CD14-positive monocyte (primary cell): ENCODE results near the gene TAS2R19. TPM values are rescaled to one million over a fixed set of nuclear protein-coding genes. Genes with fewer than 3 reads are reported as not detected.

Experiments
- DNase-seq, 3 donors: peaks; one replicate each; pipeline ENCODE4 v3.0.0-alpha.2; 2011 to 2022
- H2AFZ ChIP-seq: 2 replicates; pipeline ENCODE4 v1.6.0; 2012; ENCODE audit warnings: mild to moderate bottlenecking, low read depth, low read length, inconsistent platforms; ENCODE audit not compliant: insufficient read depth, poor library complexity, severe bottlenecking
- H3K27ac ChIP-seq, 2 donors: 1 replicate in 1 of 2; 2 replicates in 1 of 2; pipeline ENCODE4 v1.5.1; 2012 to 2013; ENCODE audit warnings: low read length in 2 of 2, control low read depth in 1 of 2, inconsistent platforms in 1 of 2, low read depth in 1 of 2, mild to moderate bottlenecking in 1 of 2
- H3K27me3 ChIP-seq, 2 donors: one replicate each; pipeline versions ENCODE4 v1.6.0 to v1.6.1; 2011 to 2013; ENCODE audit warnings: low read length in 2 of 2; ENCODE audit not compliant: control insufficient read depth in 2 of 2, insufficient read depth in 2 of 2
- H3K36me3 ChIP-seq, 2 donors: replicated peaks in 1 of 2; 1 replicate in 1 of 2; 2 replicates in 1 of 2; pipeline versions ENCODE4 v1.5.1 to v1.6.1; 2012 to 2013; ENCODE audit warnings: low read length in 2 of 2, control low read depth in 1 of 2, inconsistent platforms in 1 of 2, mild to moderate bottlenecking in 1 of 2; ENCODE audit not compliant: insufficient read depth in 2 of 2, control insufficient read depth in 1 of 2
- H3K4me1 ChIP-seq, 2 donors: 1 replicate in 1 of 2; 2 replicates in 1 of 2; pipeline versions ENCODE4 v1.5.1 to v1.6.1; 2012 to 2013; ENCODE audit warnings: low read length in 2 of 2, control low read depth in 1 of 2, inconsistent platforms in 1 of 2, mild to moderate bottlenecking in 1 of 2, moderate library complexity in 1 of 2; ENCODE audit not compliant: insufficient read depth in 2 of 2, control insufficient read depth in 1 of 2
- H3K4me2 ChIP-seq: replicated peaks from 2 replicates; pipeline ENCODE3; 2012; ENCODE audit warnings: low read length, moderate library complexity, mild to moderate bottlenecking; ENCODE audit not compliant: poor library complexity, severe bottlenecking; ENCODE audit errors: extremely low read depth
- H3K4me3 ChIP-seq, 3 experiments: fragments of 200-600 bp in 1 of 3; sonication (generic) in 1 of 3; replicated peaks in 1 of 3; 1 replicate in 2 of 3; 2 replicates in 1 of 3; pipeline ENCODE4 v1.5.1; 2011 to 2013; ENCODE audit warnings: low read length in 3 of 3, mild to moderate bottlenecking in 3 of 3, control low read depth in 2 of 3, low read depth in 2 of 3, inconsistent platforms in 1 of 3, moderate library complexity in 1 of 3
- H3K79me2 ChIP-seq: 2 replicates; pipeline ENCODE4 v1.6.0; 2012; ENCODE audit warnings: mild to moderate bottlenecking, control low read depth, inconsistent platforms, low read length, moderate library complexity; ENCODE audit not compliant: insufficient read depth
- H3K9ac ChIP-seq: 2 replicates; pipeline ENCODE4 v1.6.0; 2017; ENCODE audit warnings: low read length, mild to moderate bottlenecking; ENCODE audit not compliant: insufficient read depth, poor library complexity, severe bottlenecking
- H3K9me3 ChIP-seq, 2 donors: replicated peaks in 1 of 2; 1 replicate in 1 of 2; 2 replicates in 1 of 2; pipeline versions ENCODE4 v1.5.1 to v1.6.1; 2012 to 2013; ENCODE audit warnings: low read length in 2 of 2, control low read depth in 1 of 2; ENCODE audit not compliant: control insufficient read depth in 1 of 2, insufficient read depth in 1 of 2
- H4K20me1 ChIP-seq: 2 replicates; pipeline ENCODE4 v1.6.0; 2012; ENCODE audit warnings: mild to moderate bottlenecking, low read length, control low read depth, moderate library complexity; ENCODE audit not compliant: insufficient read depth
- H3K27ac Mint-ChIP-seq, 7 donors: one replicate each; pipeline ENCODE4 v1.8.0; 2020; ENCODE audit warnings: mild to moderate bottlenecking in 7 of 7, mixed read lengths in 7 of 7, moderate library complexity in 6 of 7, inconsistent platforms in 2 of 7
- H3K27me3 Mint-ChIP-seq, 3 donors: one replicate each; pipeline ENCODE4 v1.8.0; 2021 to 2022; ENCODE audit warnings: low read depth in 3 of 3, mild to moderate bottlenecking in 3 of 3, mixed read lengths in 3 of 3, moderate library complexity in 3 of 3, inconsistent platforms in 1 of 3
- H3K36me3 Mint-ChIP-seq, 2 donors: one replicate each; pipeline ENCODE4 v1.8.0; 2020; ENCODE audit warnings: mixed read lengths in 2 of 2, inconsistent platforms in 1 of 2, mild to moderate bottlenecking in 1 of 2
- H3K4me1 Mint-ChIP-seq: one replicate; pipeline ENCODE4 v1.8.0; 2020; ENCODE audit warnings: mild to moderate bottlenecking, mixed read lengths
- H3K4me3 Mint-ChIP-seq, 2 donors: one replicate each; pipeline ENCODE4 v1.8.0; 2020; ENCODE audit warnings: mild to moderate bottlenecking in 2 of 2, mixed read lengths in 2 of 2, moderate library complexity in 1 of 2
- H3K9me3 Mint-ChIP-seq, 7 donors: one replicate each; pipeline ENCODE4 v1.8.0; 2020 to 2022; ENCODE audit warnings: mixed read lengths in 7 of 7, mild to moderate bottlenecking in 6 of 7, moderate library complexity in 6 of 7, inconsistent platforms in 2 of 7
- CTCF ChIP-seq: fragments of 200-600 bp; IDR thresholded peaks from one replicate; pipeline ENCODE4 v1.8.0; 2022; ENCODE audit warnings: antibody characterized with exemption, mild to moderate bottlenecking
- WGBS: methylation state at CpG from one replicate; pipeline ENCODE4 v1.1.5; 2013; ENCODE audit warnings: missing lambda C conversion rate; ENCODE audit not compliant: insufficient coverage; 5-methylcytosine and 5-hydroxymethylcytosine counted together
- intact Hi-C, 2 donors: fragments of 100-400 bp; cut with micrococcal nuclease; formaldehyde crosslinking; loops; one replicate each; pipeline versions ENCODE4 v1.15.0 to v1.15.1; 2023
- polyA plus RNA-seq, 3 donors: library from polyadenylated mRNA; depleted of rRNA in 1 of 3; unstranded in 2 of 3; stranded (reverse) in 1 of 3; fragments of 300-500 nt in 2 of 3; fragments of >200 nt in 1 of 3; fragmentation: Illumina TruSeq in 2 of 3; gene quantifications; 1 replicate in 2 of 3; 2 replicates in 1 of 3; pipeline ENCODE4 v1.2.3, GENCODE V29; 2012 to 2021

Gene TAS2R19
- polyA plus RNA-seq, 3 donors, result 0.29 TPM; not detected in 2

GRCh38 chr12:11031307-11031706, 8.9 kb upstream of the TAS2R19 start, which contains the start of gene TAS2R31:
TAS2R31 (minus strand) TSS chr12:11031407; CDS start chr12:11031335, 72 bp downstream.
- Histone ChIP-seq H3K9ac (no peak within 1 kb of the TSS), H2AFZ (no peak within 1 kb of the TSS), H3K79me2 (no peaks in the 10 kb centered on the region), H4K20me1 (no peaks in the 10 kb centered on the region), H3K36me3 (peaks cover 6 to 9% of the 10 kb centered on the region in 2 donors), H3K27ac (no peak within 1 kb of the TSS), H3K4me3 (no peak within 1 kb of the TSS), H3K4me2 (no peak within 1 kb of the TSS), H3K4me1 (no peaks in the 10 kb centered on the region), H3K27me3 (no peaks in the 10 kb centered on the region), H3K9me3 (peaks cover 3% of the 10 kb centered on the region in 2 donors)
- H3K27me3 Mint-ChIP-seq, result no peaks in the 10 kb centered on the region
- 98% methylated on average over 5 of the region's 6 CpGs for WGBS
- H3K27ac Mint-ChIP-seq, result peak within 1 kb of the TSS in 1 of 7 donors; percentile 60
- H3K4me1 Mint-ChIP-seq, result no peaks in the 10 kb centered on the region
- DNase-seq, result no peak
- no peak for TF ChIP-seq CTCF
- H3K36me3 Mint-ChIP-seq, result peaks cover 19 to 45% of the 10 kb centered on the region in 2 donors
- peaks cover 3 to 11% (median 5%) of the 10 kb centered on the region in 7 donors for H3K9me3 Mint-ChIP-seq
- intact Hi-C loops, result no loop called here
- no peak within 1 kb of the TSS for H3K4me3 Mint-ChIP-seq

- Mint-ChIP-seq H3K4me3 (no peak overlapping the region), H3K36me3 (peaks cover 10 to 28% of the 10 kb centered on the region in 2 donors), H3K9me3 (peaks cover 5 to 15% (median 10%) of the 10 kb centered on the region in 7 donors), H3K27ac (no peak overlapping the region), H3K4me1 (no peaks in the 10 kb centered on the region), H3K27me3 (no peaks in the 10 kb centered on the region)
- no peak for DNase-seq
- no peaks in the 10 kb centered on the region for H3K79me2 ChIP-seq
- no peak overlapping the region for H3K27ac ChIP-seq
- H3K4me2 ChIP-seq, result no peak overlapping the region
- no peaks in the 10 kb centered on the region for H4K20me1 ChIP-seq
- H2AFZ ChIP-seq, result no peak overlapping the region
- no peaks in the 10 kb centered on the region for H3K27me3 ChIP-seq
- H3K4me3 ChIP-seq, result no peak overlapping the region
- no peak overlapping the region for H3K9ac ChIP-seq
- H3K36me3 ChIP-seq, result peaks cover 0 to 9% of the 10 kb centered on the region in 2 donors
- peaks cover 7 to 12% of the 10 kb centered on the region in 2 donors for H3K9me3 ChIP-seq
- no peak for TF ChIP-seq CTCF
- intact Hi-C loops, result no loop called here
- H3K4me1 ChIP-seq, result no peaks in the 10 kb centered on the region
- WGBS, result 92% methylated on average over 2 of the region's 6 CpGs
These were observed 3.7 kb upstream of the TAS2R19 start for GRCh38 chr12:11026118-11026517.
